ENCODE data around the gene SLC38A5.

DNA sequence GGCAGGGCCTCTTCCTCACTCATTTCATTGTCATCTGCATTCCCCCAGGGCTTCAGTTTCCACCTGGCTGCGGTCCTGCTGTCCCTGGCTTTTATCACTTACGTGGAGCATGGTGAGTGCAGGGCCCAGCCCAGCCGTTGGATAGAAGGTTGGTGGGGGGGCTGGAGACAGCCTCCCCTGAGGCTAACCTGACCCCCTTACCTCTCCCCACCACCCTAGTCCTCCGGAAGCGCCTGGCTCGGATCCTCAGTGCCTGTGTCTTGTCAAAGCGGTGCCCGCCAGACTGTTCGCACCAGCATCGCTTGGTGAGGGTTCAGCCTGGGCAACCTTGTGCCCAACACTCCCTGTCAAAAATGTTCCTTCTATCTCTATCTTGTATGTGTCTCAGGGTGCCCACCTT, 45.8 kb upstream of the SLC38A5 start:
- TF ChIP-seq, protein P1, sequence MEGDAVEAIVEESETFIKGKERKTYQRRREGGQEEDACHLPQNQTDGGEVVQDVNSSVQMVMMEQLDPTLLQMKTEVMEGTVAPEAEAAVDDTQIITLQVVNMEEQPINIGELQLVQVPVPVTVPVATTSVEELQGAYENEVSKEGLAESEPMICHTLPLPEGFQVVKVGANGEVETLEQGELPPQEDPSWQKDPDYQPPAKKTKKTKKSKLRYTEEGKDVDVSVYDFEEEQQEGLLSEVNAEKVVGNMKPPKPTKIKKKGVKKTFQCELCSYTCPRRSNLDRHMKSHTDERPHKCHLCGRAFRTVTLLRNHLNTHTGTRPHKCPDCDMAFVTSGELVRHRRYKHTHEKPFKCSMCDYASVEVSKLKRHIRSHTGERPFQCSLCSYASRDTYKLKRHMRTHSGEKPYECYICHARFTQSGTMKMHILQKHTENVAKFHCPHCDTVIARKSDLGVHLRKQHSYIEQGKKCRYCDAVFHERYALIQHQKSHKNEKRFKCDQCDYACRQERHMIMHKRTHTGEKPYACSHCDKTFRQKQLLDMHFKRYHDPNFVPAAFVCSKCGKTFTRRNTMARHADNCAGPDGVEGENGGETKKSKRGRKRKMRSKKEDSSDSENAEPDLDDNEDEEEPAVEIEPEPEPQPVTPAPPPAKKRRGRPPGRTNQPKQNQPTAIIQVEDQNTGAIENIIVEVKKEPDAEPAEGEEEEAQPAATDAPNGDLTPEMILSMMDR (IDR thresholded peaks at IDR 0.05): no peak
- TF ChIP-seq POLR2AphosphoS5 (IDR thresholded peaks at IDR 0.05): no peak
- no peak for TF ChIP-seq EP300 (IDR thresholded peaks at IDR 0.05; ENCODE audit: low read depth)
- no peak for TF ChIP-seq POLR2A (IDR thresholded peaks at IDR 0.05)
